Naive thymus-derived CD8-positive, alpha-beta T cell (primary cell): ENCODE data around the gene RAP1GAP2. TPM values are rescaled to one million over a fixed set of nuclear protein-coding genes. Genes with fewer than 3 reads are reported as not detected.
A peak's percentile ranks its signal among the peaks of the same experiment; 100 is the strongest.

Experiments used
- ATAC-seq, 2 donors: fragments of 150-1000 bp; cut with Tn5 transposase in 1 of 2; sonication (Bioruptor Pico), chemical (Tn5 transposase) in 1 of 2; 1 replicate in 1 of 2; 2 replicates in 1 of 2; pipeline ENCODE4 v1.10.0; 2021; ENCODE audit warnings: mild to moderate bottlenecking in 2 of 2, moderate library complexity in 2 of 2
- POLR2A ChIA-PET: fragments of 350-600 bp; sonication (Branson Sonifier 250); formaldehyde crosslinking; loops from one replicate; lab custom pipeline; 2021; ENCODE audit warnings: antibody characterized with exemption; lab: Charles Lee
- DNase-seq, 10 donors: peaks; one replicate each; pipeline versions ENCODE4 v3.0.0 to v3.0.0-alpha.2; 2020 to 2022
- H3K27ac Mint-ChIP-seq, 10 donors: one replicate each; pipeline ENCODE4 v1.8.0; 2020 to 2022; ENCODE audit warnings: mild to moderate bottlenecking in 10 of 10, mixed read lengths in 10 of 10, moderate library complexity in 4 of 10, inconsistent platforms in 1 of 10
- H3K27me3 Mint-ChIP-seq, 5 donors: one replicate each; pipeline ENCODE4 v1.8.0; 2021 to 2022; ENCODE audit warnings: mixed read lengths in 5 of 5
- H3K36me3 Mint-ChIP-seq, 3 donors: one replicate each; pipeline ENCODE4 v1.8.0; 2020 to 2022; ENCODE audit warnings: mixed read lengths in 3 of 3, mild to moderate bottlenecking in 2 of 3, inconsistent platforms in 1 of 3
- H3K4me1 Mint-ChIP-seq, 4 donors: one replicate each; pipeline ENCODE4 v1.8.0; 2021 to 2022; ENCODE audit warnings: mixed read lengths in 4 of 4
- H3K4me3 Mint-ChIP-seq, 10 donors: one replicate each; pipeline ENCODE4 v1.8.0; 2020 to 2022; ENCODE audit warnings: mild to moderate bottlenecking in 10 of 10, mixed read lengths in 10 of 10, moderate library complexity in 6 of 10, inconsistent platforms in 1 of 10
- H3K9me3 Mint-ChIP-seq, 9 donors: one replicate each; pipeline ENCODE4 v1.8.0; 2020 to 2022; ENCODE audit warnings: mixed read lengths in 9 of 9, mild to moderate bottlenecking in 3 of 9, inconsistent platforms in 1 of 9, moderate library complexity in 1 of 9
- polyA plus RNA-seq, 3 donors: library from polyadenylated mRNA; unstranded; fragments of 300-500 nt; fragmentation: Illumina TruSeq; gene quantifications; one replicate each; pipeline ENCODE4 v1.2.3, GENCODE V29; 2021
- total RNA-seq, 8 experiments: library from RNA in 2 of 8; stranded (reverse) in 2 of 8; gene quantifications; one replicate each; pipeline ENCODE4 v1.2.3 and lab custom pipeline; 2021 to 2026

RAP1GAP2 gene
- total and polyA plus RNA-seq, 5 experiments from 2014 or later = 0.44 to 1.6 (median 1.3) TPM

DNA sequence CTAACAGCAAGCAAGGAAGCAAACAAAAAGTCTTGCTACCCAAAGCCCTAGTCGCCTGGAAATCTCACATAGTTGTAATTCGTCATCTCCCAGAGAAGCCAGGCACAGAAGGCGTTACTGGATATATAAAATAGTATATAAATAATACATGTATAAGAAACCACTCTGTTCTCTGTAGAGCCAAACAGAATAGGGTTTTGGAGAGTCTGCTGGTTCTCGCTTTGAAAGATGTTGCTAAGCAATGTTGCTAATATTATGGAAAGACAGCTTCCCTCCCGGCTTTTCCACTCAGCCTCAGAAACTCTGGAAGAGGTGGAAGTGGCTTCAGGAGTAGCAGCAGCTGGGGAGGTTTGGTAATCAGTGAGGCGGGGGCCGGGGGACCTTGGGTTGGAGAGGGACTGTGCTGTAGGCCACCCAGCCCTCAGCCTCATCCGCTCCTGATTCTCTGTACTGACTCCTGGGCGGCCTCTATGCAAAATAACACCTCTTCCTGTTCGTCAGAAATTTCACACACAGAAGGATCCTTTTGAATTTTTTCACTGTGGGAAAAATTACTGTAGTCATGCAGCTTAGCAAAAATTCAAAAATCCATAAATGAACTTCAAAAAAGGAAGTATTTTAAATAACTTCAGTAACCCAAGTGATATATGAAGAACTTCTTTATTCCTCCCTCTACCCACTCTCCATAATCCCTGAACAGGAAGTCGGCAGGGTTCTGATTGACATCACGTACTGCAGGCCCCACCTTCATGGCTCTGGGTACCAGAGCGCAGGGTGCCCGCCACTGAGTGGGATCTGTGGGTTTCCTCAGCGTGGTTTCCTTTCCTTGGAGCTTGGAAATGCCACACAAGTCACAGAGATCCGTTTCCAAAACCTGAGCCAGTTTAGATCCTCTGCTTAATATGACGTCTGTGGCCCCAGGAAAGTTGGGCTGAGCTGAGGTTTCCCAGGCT is 51.4 kb downstream of the RAP1GAP2 start:
- ATAC-seq (no peak), DNase-seq (no peak)
- POLR2A ChIA-PET = interaction anchor here (1.4 kb wide), 1 partner anchor 156 kb away, joined by 3 read pairs; no protein-coding TSS in a partner anchor
- H3K4me1 Mint-ChIP-seq = peaks cover 7 to 29% (median 11%) of the 10 kb centered on the region in 4 donors
- no peak overlapping the region for H3K4me3 Mint-ChIP-seq
- H3K27me3 Mint-ChIP-seq = peaks cover 3 to 38% (median 11%) of the 10 kb centered on the region in 5 donors
- H3K27ac Mint-ChIP-seq = peak overlapping the region in 3 of 10 donors; percentile 20 to 41 (median 25)
- H3K36me3 Mint-ChIP-seq = peaks cover 0 to 5% (median 0%) of the 10 kb centered on the region in 3 donors
- no peaks in the 10 kb centered on the region for H3K9me3 Mint-ChIP-seq

DNA sequence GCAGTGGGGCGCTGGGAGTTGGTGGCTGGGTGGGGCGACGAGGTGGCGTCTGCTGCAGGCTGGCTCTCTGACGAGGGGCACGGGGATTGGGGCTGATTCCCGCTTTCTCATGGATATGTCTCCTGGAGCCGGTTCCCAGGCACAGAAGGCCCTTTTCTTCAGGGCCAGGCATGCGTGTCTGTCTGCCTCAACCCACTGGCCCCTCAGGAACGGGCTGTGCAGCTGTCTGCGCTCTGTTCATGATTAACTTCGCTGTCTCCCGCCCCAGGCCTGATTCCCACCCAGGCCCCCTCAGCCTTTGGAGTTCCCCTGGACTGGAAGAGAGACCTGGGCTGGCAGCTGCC is 53.1 kb downstream of the RAP1GAP2 start:
- ATAC-seq (no peak), DNase-seq (no peak)
- Mint-ChIP-seq H3K9me3 (no peaks in the 10 kb centered on the region), H3K27ac (no peak overlapping the region), H3K36me3 (peaks cover 0 to 4% (median 0%) of the 10 kb centered on the region in 3 donors), H3K4me1 (peaks cover 9 to 32% (median 13%) of the 10 kb centered on the region in 4 donors), H3K27me3 (peaks cover 3 to 38% (median 14%) of the 10 kb centered on the region in 5 donors), H3K4me3 (no peak overlapping the region)
- POLR2A ChIA-PET = interaction anchor here (1.4 to 1.7 kb wide), 2 partner anchors 155 to 164 kb away, joined by 3 to 6 read pairs; no protein-coding TSS in a partner anchor

DNA sequence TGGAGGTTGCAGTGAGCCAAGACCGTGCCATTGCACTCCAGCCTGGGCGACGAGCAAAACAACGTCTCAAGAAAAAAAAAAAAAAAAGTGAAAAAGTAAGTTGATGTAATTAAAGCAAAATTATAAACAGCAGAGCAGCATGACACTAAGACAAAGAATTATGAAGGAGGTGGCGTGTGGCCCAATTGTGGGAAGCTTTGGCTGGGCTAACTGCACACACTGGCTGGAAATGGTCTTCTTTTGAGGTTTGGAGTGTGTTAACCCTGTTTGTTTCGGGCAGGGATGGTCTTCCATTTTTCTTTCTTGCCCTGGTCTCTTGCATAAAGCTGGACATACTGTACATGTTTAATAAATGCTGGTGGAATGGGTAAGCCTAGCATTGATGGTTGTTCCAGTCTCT is 54.8 kb downstream of the RAP1GAP2 start:
- no peak for ATAC-seq
- Mint-ChIP-seq H3K36me3 (peaks cover 0 to 3% (median 0%) of the 10 kb centered on the region in 3 donors), H3K27me3 (peaks cover 13 to 51% (median 25%) of the 10 kb centered on the region in 5 donors), H3K9me3 (no peaks in the 10 kb centered on the region), H3K4me1 (peaks cover 7 to 45% (median 23%) of the 10 kb centered on the region in 4 donors), H3K4me3 (peak overlapping the region in 2 of 10 donors; percentile 27 to 30), H3K27ac (no peak overlapping the region)
- POLR2A ChIA-PET = interaction anchor here (0.7 kb wide), 1 partner anchor 15 kb away, joined by 6 read pairs; no protein-coding TSS in a partner anchor
- DNase-seq = no peak

DNA sequence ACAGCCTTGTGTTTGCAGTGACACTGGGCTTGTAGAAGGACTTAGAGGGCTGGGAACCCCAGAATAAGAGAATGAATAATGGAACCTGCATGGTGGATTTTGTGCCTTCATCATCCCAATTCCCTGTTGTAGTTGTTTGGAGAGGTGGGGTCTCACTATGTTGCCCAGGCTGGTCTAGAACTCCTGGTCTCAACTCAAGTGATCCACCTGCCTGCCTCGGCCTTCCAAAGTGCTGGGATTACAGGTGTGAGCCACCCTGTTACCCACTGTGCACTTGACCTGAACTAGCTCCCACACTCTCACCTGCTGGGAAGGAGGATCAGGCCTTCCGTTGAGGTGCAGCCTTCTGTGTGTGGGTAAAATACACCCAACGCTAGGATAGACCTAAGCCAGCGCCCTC is 55.4 kb downstream of the RAP1GAP2 start:
- ATAC-seq (no peak), DNase-seq (peak in 1 of 10 donors; percentile 38)
- no peaks in the 10 kb centered on the region for H3K9me3 Mint-ChIP-seq
- H3K27me3 Mint-ChIP-seq = peaks cover 15 to 57% (median 31%) of the 10 kb centered on the region in 5 donors
- no peak overlapping the region for H3K27ac Mint-ChIP-seq
- POLR2A ChIA-PET = interaction anchor here (0.5 to 0.7 kb wide), 2 partner anchors 15 to 913 kb away, joined by 3 to 6 read pairs; no protein-coding TSS in a partner anchor
- H3K4me3 Mint-ChIP-seq = peak overlapping the region in 5 of 10 donors; percentile 8 to 28 (median 22)
- peaks cover 7 to 48% (median 24%) of the 10 kb centered on the region in 4 donors for H3K4me1 Mint-ChIP-seq
- peaks cover 0 to 3% (median 0%) of the 10 kb centered on the region in 3 donors for H3K36me3 Mint-ChIP-seq

- no peak overlapping the region for H3K27ac Mint-ChIP-seq
- DNase-seq (peak in 1 of 10 donors; percentile 48), ATAC-seq (no peak)
- H3K9me3 Mint-ChIP-seq = no peaks in the 10 kb centered on the region
- peaks cover 7 to 48% (median 24%) of the 10 kb centered on the region in 4 donors for H3K4me1 Mint-ChIP-seq
- H3K27me3 Mint-ChIP-seq = peaks cover 15 to 63% (median 38%) of the 10 kb centered on the region in 5 donors
- peak overlapping the region; percentile 43 to 87 (median 60) for H3K4me3 Mint-ChIP-seq
- H3K36me3 Mint-ChIP-seq = peaks cover 0 to 9% (median 0%) of the 10 kb centered on the region in 3 donors
- POLR2A ChIA-PET = interaction anchor here (0.5 kb wide), 1 partner anchor 913 kb away, joined by 3 read pairs; no protein-coding TSS in a partner anchor
These were observed 56.0 kb downstream of the RAP1GAP2 start for GRCh38 chr17:2852221-2852620.

- POLR2A ChIA-PET = interaction anchor here (0.6 kb wide), 1 partner anchor 29 kb away, joined by 4 read pairs; no protein-coding TSS in a partner anchor
- Mint-ChIP-seq H3K36me3 (peaks cover 0 to 9% (median 0%) of the 10 kb centered on the region in 3 donors), H3K4me1 (peaks cover 7 to 43% (median 23%) of the 10 kb centered on the region in 4 donors), H3K9me3 (no peaks in the 10 kb centered on the region), H3K4me3 (peak overlapping the region; percentile 45 to 87 (median 62)), H3K27me3 (peaks cover 15 to 69% (median 41%) of the 10 kb centered on the region in 5 donors), H3K27ac (no peak overlapping the region)
- no peak for DNase-seq
- ATAC-seq = no peak
These were observed 56.6 kb downstream of the RAP1GAP2 start for GRCh38 chr17:2852729-2853282.

GRCh38 chr17:2853283-2854142 is 57.3 kb downstream of the RAP1GAP2 start:
- peaks cover 7 to 44% (median 20%) of the 10 kb centered on the region in 4 donors for H3K4me1 Mint-ChIP-seq
- H3K36me3 Mint-ChIP-seq = peaks cover 0 to 11% (median 0%) of the 10 kb centered on the region in 3 donors
- H3K9me3 Mint-ChIP-seq = no peaks in the 10 kb centered on the region
- peak; percentile 35 to 57 for ATAC-seq
- peak overlapping the region in 1 of 10 donors; percentile 37 for H3K27ac Mint-ChIP-seq
- peaks cover 15 to 67% (median 41%) of the 10 kb centered on the region in 5 donors for H3K27me3 Mint-ChIP-seq
- peak overlapping the region; percentile 56 to 89 (median 84) for H3K4me3 Mint-ChIP-seq
- DNase-seq = peak in 5 of 10 donors; percentile 21 to 66 (median 37)
- POLR2A ChIA-PET = interaction anchor here (0.6 kb wide), 1 partner anchor 30 kb away, joined by 4 read pairs; no protein-coding TSS in a partner anchor

- DNase-seq = peak in 1 of 10 donors; percentile 19
- H3K4me1 Mint-ChIP-seq = peaks cover 3 to 39% (median 15%) of the 10 kb centered on the region in 4 donors
- H3K27ac Mint-ChIP-seq = peak overlapping the region in 4 of 10 donors; percentile 37 to 74 (median 53)
- ATAC-seq = peak; percentile 40 to 48
- peak overlapping the region; percentile 74 to 89 (median 85) for H3K4me3 Mint-ChIP-seq
- no peaks in the 10 kb centered on the region for H3K9me3 Mint-ChIP-seq
- peaks cover 0 to 11% (median 0%) of the 10 kb centered on the region in 3 donors for H3K36me3 Mint-ChIP-seq
- POLR2A ChIA-PET = no interaction called here
- peaks cover 13 to 59% (median 36%) of the 10 kb centered on the region in 5 donors for H3K27me3 Mint-ChIP-seq
These were observed 58.2 kb downstream of the RAP1GAP2 start for GRCh38 chr17:2854143-2855055.

DNA sequence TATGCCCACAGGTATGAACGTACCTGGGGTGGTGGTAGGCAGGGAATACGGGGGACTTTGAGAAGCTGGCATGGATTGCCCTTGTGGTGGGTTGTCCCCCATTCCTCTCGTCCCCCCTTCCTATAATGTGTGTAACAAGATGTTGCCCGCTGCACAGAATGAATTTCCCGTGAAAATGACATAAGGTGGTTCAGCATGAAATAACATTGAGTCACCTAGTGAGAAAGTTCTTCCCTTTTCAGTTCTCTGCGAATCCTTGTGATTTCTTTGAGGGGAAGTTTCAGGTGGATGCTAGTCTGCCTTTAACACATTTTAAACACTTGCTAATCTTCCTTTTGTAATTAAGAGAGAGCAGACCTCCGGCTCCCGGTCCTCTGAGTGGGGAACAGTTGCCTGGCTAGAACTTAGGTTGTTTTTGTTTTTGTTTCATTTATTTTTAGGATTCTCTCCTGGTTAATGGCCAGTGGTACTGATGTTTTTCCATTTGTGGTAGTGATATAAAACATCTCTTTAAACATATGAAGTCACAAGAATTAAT is 58.9 kb downstream of the RAP1GAP2 start:
- peaks cover 3 to 37% (median 15%) of the 10 kb centered on the region in 4 donors for H3K4me1 Mint-ChIP-seq
- H3K4me3 Mint-ChIP-seq = peak overlapping the region; percentile 65 to 89 (median 84)
- peaks cover 13 to 53% (median 36%) of the 10 kb centered on the region in 5 donors for H3K27me3 Mint-ChIP-seq
- ATAC-seq = no peak
- POLR2A ChIA-PET = no interaction called here
- peak in 1 of 10 donors; percentile 16 for DNase-seq
- H3K36me3 Mint-ChIP-seq = peaks cover 0 to 11% (median 0%) of the 10 kb centered on the region in 3 donors
- H3K27ac Mint-ChIP-seq = no peak overlapping the region
- no peaks in the 10 kb centered on the region for H3K9me3 Mint-ChIP-seq

GRCh38 chr17:2856727-2857126 is 60.5 kb downstream of the RAP1GAP2 start:
- POLR2A ChIA-PET = no interaction called here
- Mint-ChIP-seq H3K27ac (peak overlapping the region in 1 of 10 donors; percentile 46), H3K36me3 (peaks cover 0 to 11% (median 0%) of the 10 kb centered on the region in 3 donors), H3K27me3 (peaks cover 13 to 45% (median 35%) of the 10 kb centered on the region in 5 donors), H3K9me3 (no peaks in the 10 kb centered on the region), H3K4me3 (peak overlapping the region in 1 of 10 donors; percentile 31), H3K4me1 (peaks cover 1 to 31% (median 15%) of the 10 kb centered on the region in 4 donors)
- no peak for ATAC-seq
- no peak for DNase-seq
